IMR-90 (cell line): ENCODE measurements around the gene COG4. TPM values are rescaled to one million over a fixed set of nuclear protein-coding genes. Genes with fewer than 3 reads are reported as not detected.
"Not testable (repeated sequence)": the region's sequence is repeated elsewhere in the genome, so short reads cannot be mapped to it uniquely, and the experiment has no call there.

Source experiments
- ATAC-seq: fragments of 200-7000 bp; cut with Tn5 transposase; 2 replicates; pipeline ENCODE4 v1.9.1; 2020; ENCODE audit warnings: low read depth, mild to moderate bottlenecking, moderate library complexity
- BruUV-seq: library from RNA; stranded (reverse); fragments of 400-500 nt; replicated peaks from 2 replicates; lab custom pipeline; 2021; lab: Mats Ljungman, UMichigan
- CTCF ChIA-PET: fragments of 300-600 bp; formaldehyde crosslinking; extraction: SDS; loops from one replicate; lab custom pipeline; 2021; ENCODE audit warnings: antibody characterized with exemption; lab: Yijun Ruan, JAX
- POLR2A ChIA-PET: fragments of 300-600 bp; sonication (Branson Sonifier 250); formaldehyde crosslinking; loops from one replicate; lab custom pipeline; 2022; ENCODE audit warnings: antibody characterized with exemption; ENCODE audit not compliant: unreplicated experiment; lab: Charles Lee
- DNase-seq: peaks from one replicate; pipeline ENCODE4 v3.0.0; 2013
- H2AFZ ChIP-seq: replicated peaks from 2 replicates; pipeline ENCODE3; 2013; ENCODE audit warnings: low read length, mild to moderate bottlenecking; ENCODE audit not compliant: poor library complexity
- H2AK5ac ChIP-seq: 2 replicates; pipeline ENCODE4 v1.6.1; 2013; ENCODE audit warnings: low read depth, low read length, inconsistent platforms
- H2AK9ac ChIP-seq: replicated peaks from 2 replicates; pipeline ENCODE3; 2013; ENCODE audit warnings: mild to moderate bottlenecking, low read depth, low read length, moderate library complexity; ENCODE audit not compliant: poor library complexity
- H2BK120ac ChIP-seq: 2 replicates; pipeline ENCODE4 v1.6.1; 2013; ENCODE audit warnings: low read depth, low read length, inconsistent platforms
- H2BK15ac ChIP-seq: 3 replicates; pipeline ENCODE4 v1.6.1; 2013; ENCODE audit warnings: low read depth, low read length, inconsistent platforms
- H2BK20ac ChIP-seq: 2 replicates; pipeline ENCODE4 v1.6.1; 2013; ENCODE audit warnings: low read depth, mild to moderate bottlenecking, inconsistent platforms, low read length, moderate library complexity
- H2BK5ac ChIP-seq: 2 replicates; pipeline ENCODE4 v1.6.1; 2013; ENCODE audit warnings: mild to moderate bottlenecking, low read depth, low read length, inconsistent platforms; ENCODE audit not compliant: poor library complexity, severe bottlenecking
- H3K14ac ChIP-seq: replicated peaks from 2 replicates; pipeline ENCODE4 v1.6.1; 2013; ENCODE audit warnings: low read depth, low read length, inconsistent platforms
- H3K18ac ChIP-seq: 2 replicates; pipeline ENCODE4 v1.6.1; 2013; ENCODE audit warnings: low read depth, low read length, control low read depth
- H3K23ac ChIP-seq: 2 replicates; pipeline ENCODE4 v1.6.1; 2013; ENCODE audit warnings: low read depth, low read length, inconsistent platforms
- H3K27ac ChIP-seq: 2 replicates; pipeline ENCODE4 v1.5.1; 2013; ENCODE audit warnings: mild to moderate bottlenecking, control low read depth, low read length; ENCODE audit not compliant: insufficient read depth
- H3K27me3 ChIP-seq: 2 replicates; pipeline ENCODE4 v1.6.1; 2013; ENCODE audit warnings: low read length; ENCODE audit not compliant: control insufficient read depth, insufficient read depth
- H3K36me3 ChIP-seq: 2 replicates; pipeline ENCODE4 v1.6.1; 2013; ENCODE audit warnings: low read length, mixed read lengths; ENCODE audit not compliant: control insufficient read depth, insufficient read depth
- H3K4ac ChIP-seq: 2 replicates; pipeline ENCODE4 v1.6.1; 2013; ENCODE audit warnings: low read depth, low read length, inconsistent platforms
- H3K4me1 ChIP-seq: 2 replicates; pipeline ENCODE4 v1.6.1; 2013; ENCODE audit warnings: low read length, mixed read lengths; ENCODE audit not compliant: control insufficient read depth, insufficient read depth
- H3K4me2 ChIP-seq: 2 replicates; pipeline ENCODE4 v1.6.1; 2013; ENCODE audit warnings: low read depth, mild to moderate bottlenecking, control low read depth, low read length, moderate library complexity
- H3K4me3 ChIP-seq: 2 replicates; pipeline ENCODE4 v1.5.1; 2013; ENCODE audit warnings: low read depth, mild to moderate bottlenecking, control low read depth, low read length, moderate library complexity; ENCODE audit not compliant: insufficient read depth
- H3K56ac ChIP-seq: 2 replicates; pipeline ENCODE4 v1.6.1; 2013; ENCODE audit warnings: low read length, inconsistent platforms; ENCODE audit not compliant: insufficient read depth; ENCODE audit errors: extremely low read depth
- H3K79me1 ChIP-seq, 2 experiments: 2 replicates each; pipeline ENCODE4 v1.6.1; 2013; ENCODE audit warnings: low read length in 2 of 2, inconsistent platforms in 1 of 2, low read depth in 1 of 2
- H3K9ac ChIP-seq: 2 replicates; pipeline ENCODE4 v1.6.1; 2013; ENCODE audit warnings: low read depth, low read length, control low read depth
- H3K9me1 ChIP-seq: 2 replicates; pipeline ENCODE4 v1.6.1; 2013; ENCODE audit warnings: low read length, inconsistent platforms; ENCODE audit not compliant: insufficient read depth
- H3K9me3 ChIP-seq: 2 replicates; pipeline ENCODE4 v1.6.1; 2013; ENCODE audit warnings: low read length; ENCODE audit not compliant: control insufficient read depth, insufficient read depth
- H4K20me1 ChIP-seq: 2 replicates; pipeline ENCODE4 v1.6.1; 2013; ENCODE audit warnings: low read length, inconsistent platforms; ENCODE audit not compliant: insufficient read depth
- H4K5ac ChIP-seq: 2 replicates; pipeline ENCODE4 v1.6.1; 2013; ENCODE audit warnings: mild to moderate bottlenecking, low read depth, low read length, control low read depth
- H4K8ac ChIP-seq, 2 experiments: 2 replicates each; pipeline ENCODE4 v1.6.1; 2013; ENCODE audit warnings: low read depth in 2 of 2, low read length in 2 of 2, control low read depth in 1 of 2, inconsistent platforms in 1 of 2
- H4K91ac ChIP-seq: 2 replicates; pipeline ENCODE4 v1.6.1; 2013; ENCODE audit warnings: low read depth, low read length, inconsistent platforms; ENCODE audit not compliant: insufficient read depth
- CEBPB ChIP-seq: IDR thresholded peaks from 2 replicates; pipeline ENCODE4 v1.6.1; 2012; ENCODE audit warnings: low read depth, low read length, improper control_type of control experiment
- WGBS, 2 experiments: methylation state at CpG; one replicate each; pipeline versions ENCODE4 v1.1.5 to v1.1.7; 2013; ENCODE audit warnings: missing lambda C conversion rate in 2 of 2; ENCODE audit not compliant: insufficient read length in 1 of 2; ENCODE audit errors: extremely low coverage in 2 of 2; 5-methylcytosine and 5-hydroxymethylcytosine counted together
- dilution Hi-C: fragments of 300-500 bp; cut with HindIII; formaldehyde crosslinking; loops from one replicate; pipeline ENCODE4 v1.14.3; 2018; ENCODE audit warnings: low sequenced_read_pairs; ENCODE audit not compliant: unreplicated experiment
- in situ Hi-C: fragments of 300-500 bp; cut with MboI; formaldehyde crosslinking; loops from 3 replicates; pipeline ENCODE4 v1.14.3; 2019; ENCODE audit warnings: low sequenced_read_pairs, inconsistent platforms, mixed read lengths
- intact Hi-C: fragments of 100-400 bp; cut with micrococcal nuclease; formaldehyde crosslinking; loops from 2 replicates; pipeline ENCODE4 v1.10.0; 2022
- polyA plus RNA-seq, 3 experiments: library from polyadenylated mRNA; depleted of rRNA; stranded (reverse); fragments of >200 nt; gene quantifications; 2 replicates each; pipeline ENCODE4 v1.2.3, GENCODE V29; 2012; ENCODE audit warnings: low replicate concordance in 1 of 3
- total RNA-seq: library from RNA; depleted of rRNA; stranded (reverse); fragments of >200 nt; gene quantifications from 2 replicates; pipeline ENCODE4 v1.2.3, GENCODE V29; 2012

The COG4 gene
- total and polyA plus RNA-seq, 2 of the 4 experiments (the other 2 are of a cell fraction) = 47.5 to 96.1 TPM

DNA sequence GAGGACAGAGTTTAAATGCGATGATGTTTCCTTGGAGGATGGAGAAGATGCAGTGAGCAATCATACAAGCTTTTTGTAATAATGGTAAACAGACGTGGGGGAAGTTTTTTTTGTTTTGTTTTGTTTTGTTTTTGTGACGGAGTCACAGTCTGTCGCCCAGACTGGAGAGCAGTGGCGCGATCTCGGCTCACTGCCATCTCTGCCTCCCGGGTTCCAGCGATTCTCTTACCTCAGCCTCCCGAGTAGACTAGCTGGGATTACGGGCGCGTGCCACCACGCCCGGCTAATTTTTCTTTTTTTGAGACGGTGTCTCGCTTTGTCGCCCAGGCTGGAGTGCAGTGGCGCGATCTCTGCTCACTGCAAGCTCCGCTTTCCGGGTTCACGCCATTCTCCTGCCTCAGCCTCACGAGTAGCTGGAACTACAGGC is 1.1 kb upstream of the COG4 start:
- H3K9me3 ChIP-seq, intact Hi-C loops, H3K4me1 ChIP-seq, DNase-seq, POLR2A ChIA-PET, dilution Hi-C loops, H2BK20ac ChIP-seq, in situ Hi-C loops, H2BK15ac ChIP-seq, H2AFZ ChIP-seq, H3K9me1 ChIP-seq, H3K27me3 ChIP-seq: not testable (repeated sequence)
- H3K79me1 ChIP-seq = peaks cover 8 to 47% of the 10 kb centered on the region in 2 experiments
- H4K91ac ChIP-seq = peak overlapping the region; percentile 80
- peak overlapping the region; percentile 98 for H2AK9ac ChIP-seq
- H3K23ac ChIP-seq = peak overlapping the region; percentile 91
- peaks cover 42% of the 10 kb centered on the region for H4K20me1 ChIP-seq
- BruUV-seq = TSS peak; percentile 68
- peak overlapping the region; percentile 93 for H2AK5ac ChIP-seq
- WGBS, 2 experiments = 0% methylated on average over 12 of the region's 24 CpGs; no CpG with 5 or more reads in 1 of the 2 experiments
- H3K14ac ChIP-seq = peak overlapping the region; percentile 96
- H2BK5ac ChIP-seq = peak overlapping the region; percentile 64
- peak; percentile 70; the same call in 1 of the 2 replicates for TF ChIP-seq CEBPB
- peak overlapping the region; percentile 93; the same call in 1 of the 2 replicates for H3K4ac ChIP-seq
- H4K8ac ChIP-seq = peak overlapping the region; percentile 98
- peak overlapping the region; percentile 63 for H3K4me3 ChIP-seq
- peak overlapping the region; percentile 50; the same call in 1 of the 2 replicates for H4K5ac ChIP-seq
- peak overlapping the region; percentile 86 for H3K4me2 ChIP-seq
- H3K56ac ChIP-seq = peak overlapping the region; percentile 95
- peaks cover 10% of the 10 kb centered on the region for H3K36me3 ChIP-seq
- CTCF ChIA-PET = interaction anchor here (0.6 kb wide), 1 partner anchor 246 kb away, joined by 3 read pairs; no protein-coding TSS in a partner anchor
- peak overlapping the region; percentile 8; the same call in 1 of the 2 replicates for H3K18ac ChIP-seq
- H3K9ac ChIP-seq = peak overlapping the region; percentile 94
- ATAC-seq = peak; percentile 4; the same call in 1 of the 2 replicates
- H2BK120ac ChIP-seq = peak overlapping the region; percentile 26; the same call in 1 of the 2 replicates
- H3K27ac ChIP-seq = peak overlapping the region; percentile 79
